T-helper 1 cell (primary cell): Measurements from ENCODE around the gene RXRA.

Source experiments
- DNase-seq, 5 donors: peaks; one replicate each; pipeline ENCODE4 v3.0.0-alpha.2; 2012 to 2020

RXRA gene

DNA sequence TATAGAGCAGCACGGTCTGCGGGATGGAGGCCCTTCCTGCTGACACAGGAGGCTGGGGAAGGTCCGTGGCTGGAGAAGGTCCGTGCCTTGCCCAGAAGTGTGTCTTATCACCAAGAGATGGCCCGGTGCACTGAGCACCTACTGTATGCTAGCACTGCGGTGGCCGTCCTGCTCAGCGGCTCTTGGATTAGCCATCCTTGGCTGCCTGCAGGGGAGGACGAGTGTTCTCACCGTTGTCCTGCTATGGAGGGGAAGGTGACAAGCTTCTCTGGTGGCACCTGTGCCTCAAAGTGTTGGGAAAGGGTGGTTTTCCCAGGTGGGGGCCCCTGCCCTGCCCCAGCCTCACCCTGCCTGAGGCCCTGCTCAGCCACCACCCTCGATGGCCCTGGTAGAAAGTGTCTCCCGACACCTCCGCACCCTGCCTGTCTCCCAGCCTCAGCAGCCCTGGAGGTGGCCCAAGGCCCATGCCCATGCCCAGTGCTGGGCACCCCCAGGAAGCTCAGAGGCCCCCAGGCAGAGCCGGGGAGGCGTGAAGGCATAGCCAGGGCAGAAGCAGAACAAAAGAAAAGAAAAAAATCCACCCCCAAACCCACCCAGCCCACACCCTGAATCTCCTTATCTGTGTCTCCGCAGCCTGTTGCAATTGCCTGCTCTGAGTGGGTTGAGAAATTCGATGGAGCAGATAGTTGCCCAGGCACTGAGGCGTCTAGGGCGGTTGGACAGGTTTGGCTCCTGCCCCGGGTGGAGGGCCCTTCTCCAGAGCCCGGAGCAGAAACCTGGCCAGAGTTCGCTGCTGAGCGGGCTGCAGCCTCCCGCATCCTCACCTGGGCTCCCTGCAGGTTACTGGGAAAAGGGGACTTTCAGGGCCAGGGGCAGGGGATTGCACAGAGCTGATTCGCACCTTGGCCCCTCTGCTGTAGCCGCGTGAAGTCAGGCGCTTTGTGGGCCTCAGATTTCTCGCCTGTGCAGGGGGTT lies 30.5 kb downstream of the RXRA start:
- no peak for DNase-seq

GRCh38 chr9:134357631-134358025 lies 31.4 kb downstream of the RXRA start:
- DNase-seq = no peak

DNA sequence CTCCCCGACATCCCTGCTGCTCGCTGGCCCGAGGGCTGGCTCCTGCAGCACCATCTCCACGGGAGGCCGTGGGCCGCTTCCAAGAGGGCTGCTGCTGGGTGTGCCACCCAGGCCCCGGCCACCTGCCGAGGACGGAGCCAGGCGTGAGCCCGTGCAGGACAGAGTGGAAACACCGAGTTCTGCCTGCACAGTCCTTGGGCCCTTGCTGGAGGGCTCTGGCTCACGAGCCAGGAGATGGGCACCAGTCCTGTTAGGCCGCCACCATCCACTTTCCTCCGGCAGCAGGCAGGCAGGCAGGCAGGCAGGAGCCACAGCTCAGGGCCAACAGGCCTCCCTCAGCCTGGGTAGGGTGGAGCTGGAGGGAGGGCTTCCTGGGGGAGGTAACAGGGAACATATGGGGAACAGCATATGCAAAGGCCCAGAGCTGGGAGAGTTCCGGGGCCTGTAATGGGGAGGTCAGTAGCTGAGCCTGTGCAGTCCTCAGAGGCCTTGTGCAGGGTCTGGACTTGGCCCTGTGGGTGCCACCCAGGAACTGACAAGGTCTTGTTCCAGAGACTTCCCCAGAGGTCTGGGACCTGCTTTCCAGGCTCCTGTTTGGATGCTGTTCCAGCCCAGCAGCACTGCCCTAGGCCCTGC lies 31.9 kb downstream of the RXRA start:
- DNase-seq = no peak

- DNase-seq = no peak
Observed at GRCh38 chr9:134358662-134359319, 32.5 kb downstream of the RXRA start.

DNA sequence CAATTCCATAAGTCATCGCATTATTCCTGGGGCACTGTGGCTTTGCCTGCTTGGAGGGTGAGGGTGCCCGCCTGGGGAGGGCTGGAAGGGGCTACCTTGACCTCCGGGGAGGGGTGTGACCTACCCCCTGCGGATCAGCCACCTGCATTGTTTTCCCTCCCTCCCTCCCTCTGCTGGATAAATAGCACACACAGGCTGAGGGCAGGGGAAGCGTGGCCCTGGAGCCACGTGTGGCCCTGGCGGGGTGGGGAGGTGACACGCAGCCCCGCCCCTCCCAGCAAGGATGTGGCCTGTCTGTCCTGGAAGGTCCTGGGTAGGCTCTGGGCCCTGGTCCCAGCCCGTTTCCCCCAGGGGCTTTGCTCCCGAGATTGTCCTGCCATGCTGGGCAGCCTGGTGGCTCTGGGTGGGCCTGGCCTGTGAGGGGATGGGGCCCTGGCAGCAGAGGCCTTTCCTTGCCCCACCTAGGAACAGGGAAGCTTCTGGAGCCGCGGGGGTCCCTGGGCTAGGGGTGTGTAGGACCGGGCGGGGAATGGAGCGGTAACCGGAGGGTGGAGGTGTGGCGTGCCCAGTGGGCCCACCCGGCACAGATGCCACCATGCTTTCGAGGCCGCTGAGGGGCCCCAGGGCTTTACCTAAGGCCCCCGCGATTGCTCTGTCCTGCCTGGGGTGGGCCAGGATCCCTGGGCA lies 33.4 kb downstream of the RXRA start:
- no peak for DNase-seq

- no peak for DNase-seq
Observed at GRCh38 chr9:134360180-134360759, 34.0 kb downstream of the RXRA start.

- DNase-seq = no peak
Observed at GRCh38 chr9:134360897-134361296, 34.6 kb downstream of the RXRA start.

- no peak for DNase-seq
Observed at GRCh38 chr9:134361426-134361825, 35.2 kb downstream of the RXRA start.

DNA sequence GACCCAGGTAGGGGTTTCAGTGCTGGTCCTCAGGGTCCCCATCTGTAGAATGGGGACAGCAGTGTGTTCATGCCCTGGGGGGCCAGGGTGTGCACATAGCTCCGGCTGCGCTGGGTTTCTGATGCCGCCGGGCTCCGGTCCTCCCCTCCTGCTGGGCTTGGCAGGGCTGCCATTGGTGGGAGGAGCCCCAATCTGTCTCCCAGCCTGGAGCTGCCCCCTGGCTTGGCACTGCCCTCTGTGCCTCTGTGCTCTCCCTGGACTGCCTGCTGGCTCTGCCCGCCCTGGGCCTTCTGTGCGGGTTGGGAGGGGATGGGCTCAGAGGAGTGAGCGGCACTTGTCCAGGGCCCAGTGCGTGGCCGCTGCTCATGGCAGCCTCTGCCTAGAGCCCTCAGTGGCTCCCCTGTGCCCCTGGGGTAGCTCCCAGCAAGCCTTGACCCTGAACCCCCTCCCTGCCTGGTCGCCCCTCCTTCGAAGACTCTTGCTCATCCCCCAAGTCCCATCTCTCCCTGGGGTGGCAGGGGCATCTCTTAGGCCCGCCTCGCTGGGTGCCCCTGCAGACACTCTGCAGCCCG lies 35.7 kb downstream of the RXRA start:
- no peak for DNase-seq

DNA sequence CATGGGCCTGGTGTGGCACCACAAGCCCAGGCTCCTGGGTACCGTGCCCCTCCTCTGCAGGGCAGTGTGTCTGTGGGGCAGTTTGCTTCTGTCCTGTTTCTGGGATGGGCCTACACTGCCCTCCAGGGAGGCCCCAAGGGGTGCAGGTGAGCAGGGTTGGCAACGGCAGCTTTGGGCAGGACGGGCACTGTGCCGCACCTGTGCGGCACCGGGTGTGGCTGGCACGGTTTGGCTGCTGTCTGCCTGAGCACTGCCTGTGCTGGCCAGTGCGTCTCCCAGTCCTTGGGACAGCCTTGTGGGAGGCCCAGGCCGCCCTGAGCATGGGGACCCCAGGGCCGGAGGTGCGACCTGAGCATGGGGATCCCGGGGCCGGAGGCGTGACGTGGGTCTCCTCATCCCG lies 37.2 kb downstream of the RXRA start:
- no peak for DNase-seq

DNA sequence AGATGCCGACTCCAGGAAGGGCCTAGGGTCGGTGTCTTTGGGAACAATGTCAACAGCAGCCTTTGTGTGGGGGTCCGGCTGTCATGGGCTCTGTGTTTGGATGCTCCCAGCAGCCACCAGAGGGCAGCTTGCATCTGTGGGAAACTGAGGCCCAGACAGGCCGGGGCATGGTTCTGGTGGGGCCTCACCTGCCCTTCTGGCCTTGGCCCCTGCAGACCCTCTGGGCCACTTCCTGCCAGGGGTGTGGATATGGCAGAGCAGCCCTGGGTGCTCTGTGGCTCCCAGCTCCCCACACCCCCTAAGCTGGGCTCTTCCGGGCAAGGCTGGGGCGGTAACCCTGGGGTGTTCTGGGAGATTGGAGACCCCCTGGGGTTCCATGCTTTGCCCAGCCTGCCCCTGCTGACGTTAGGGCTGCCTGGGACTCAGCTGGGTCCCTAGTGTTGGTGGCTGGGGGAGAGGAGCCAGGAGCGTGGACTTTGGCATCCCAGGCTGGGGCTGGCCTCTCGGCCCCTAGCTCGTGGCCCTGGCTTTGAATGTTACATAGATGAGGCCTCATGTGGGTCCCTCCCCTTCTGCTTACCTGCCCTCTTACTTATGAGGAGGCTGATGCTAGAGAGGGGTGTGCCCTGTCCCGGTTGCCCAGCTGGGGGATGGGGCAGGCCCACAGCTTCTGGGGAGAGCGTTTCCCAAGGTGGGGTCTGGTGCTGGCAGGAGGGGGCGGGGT lies 38.3 kb downstream of the RXRA start:
- DNase-seq = no peak

GRCh38 chr9:134365115-134365596 lies 38.9 kb downstream of the RXRA start:
- DNase-seq = no peak

DNA sequence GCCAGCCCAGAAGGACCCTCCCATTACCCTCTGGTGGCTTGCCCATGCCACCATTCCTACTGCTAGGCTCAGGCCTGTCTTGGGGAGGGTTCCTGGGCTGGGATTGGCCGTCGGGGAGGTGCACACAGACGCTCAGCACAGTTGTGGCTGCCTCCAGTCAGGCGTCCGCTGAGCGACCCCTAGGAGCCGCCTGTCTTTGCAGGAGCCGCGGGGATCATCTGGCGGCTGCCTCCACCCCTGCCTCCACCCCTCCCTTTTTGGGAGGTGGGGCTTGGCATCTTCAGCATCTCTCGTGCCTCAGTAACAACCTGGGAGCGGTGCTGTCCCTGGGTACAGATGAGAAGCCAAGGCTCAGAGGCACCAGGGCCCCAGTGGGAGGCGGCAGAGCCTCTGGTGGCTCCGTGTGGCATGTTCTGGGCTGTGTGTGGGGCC lies 39.6 kb downstream of the RXRA start:
- DNase-seq = no peak

- no peak for DNase-seq
Observed at GRCh38 chr9:134366223-134367031, 40.2 kb downstream of the RXRA start.

DNA sequence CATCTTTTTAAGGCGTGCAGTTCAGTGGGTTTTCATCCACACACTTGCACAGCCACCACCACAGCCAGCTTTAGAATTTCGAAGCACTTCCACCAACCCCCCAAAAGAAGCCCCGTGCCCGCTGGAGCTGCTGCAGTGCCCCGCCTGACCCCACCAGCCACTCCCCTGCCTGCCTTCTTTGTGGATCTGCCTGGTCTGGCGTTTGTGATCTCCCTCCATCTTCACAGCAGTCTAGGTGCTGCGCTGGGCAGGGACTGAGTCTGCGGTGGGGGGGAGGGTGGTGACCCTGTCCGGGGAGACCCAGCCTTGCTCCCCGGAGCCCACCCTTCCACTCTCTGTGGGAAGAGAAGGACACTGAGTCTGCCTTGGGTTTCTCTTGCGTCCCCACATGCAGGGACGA lies 40.8 kb downstream of the RXRA start:
- no peak for DNase-seq

DNA sequence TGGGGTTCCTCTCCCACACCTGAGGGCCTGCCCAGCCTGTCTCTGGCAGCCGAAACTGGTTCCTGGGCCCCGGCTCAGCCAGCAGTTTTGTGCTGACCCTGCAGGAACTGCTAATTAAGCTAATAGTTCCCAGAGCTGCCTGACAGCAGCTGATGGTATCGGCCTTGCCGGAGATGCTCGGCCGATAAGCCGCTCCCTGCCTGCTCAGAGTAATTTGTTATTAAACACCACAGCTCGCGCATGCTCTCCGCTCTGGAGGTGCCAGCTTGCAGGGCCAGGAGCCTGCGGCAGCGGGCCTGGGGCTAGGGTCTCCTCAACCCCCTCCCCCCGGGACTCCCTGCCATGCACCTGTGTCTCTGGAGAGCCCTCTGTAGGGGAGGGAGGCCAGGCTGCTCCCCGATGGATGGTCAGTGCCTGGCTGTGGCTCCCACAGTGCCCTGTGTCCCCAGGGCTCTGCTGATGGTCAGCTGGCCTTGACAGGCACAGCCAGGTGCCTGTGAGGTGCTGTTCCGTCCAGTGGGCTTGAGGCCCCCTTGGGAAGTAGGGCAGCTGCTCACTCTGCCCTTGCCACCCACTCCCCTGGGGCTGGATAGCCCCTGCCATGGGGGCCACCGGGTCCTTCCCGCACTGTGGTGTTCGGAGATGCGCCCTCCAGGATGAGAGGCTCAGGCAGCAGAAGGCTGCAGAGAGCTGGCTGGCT lies 41.7 kb downstream of the RXRA start:
- no peak for DNase-seq

DNA sequence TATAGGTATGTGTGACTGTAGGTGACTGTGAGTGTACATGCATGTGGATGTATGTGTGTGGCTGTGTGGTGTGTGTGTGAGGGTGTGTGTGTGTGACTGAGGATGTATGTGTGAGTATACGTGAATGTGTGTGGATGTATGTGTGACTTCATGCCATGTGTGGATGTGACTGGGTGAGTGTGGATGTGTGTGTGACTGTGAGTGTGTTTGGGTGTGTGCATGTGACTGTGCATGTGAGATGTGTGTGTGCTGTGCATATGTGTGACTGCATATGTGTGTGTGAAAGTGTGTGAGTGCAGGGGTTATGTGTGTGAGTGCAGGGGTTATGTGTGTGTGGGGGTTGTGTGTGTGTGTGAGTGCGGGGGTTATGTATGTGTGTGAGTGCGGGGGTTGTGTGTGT lies 42.3 kb downstream of the RXRA start:
- no peak for DNase-seq

DNA sequence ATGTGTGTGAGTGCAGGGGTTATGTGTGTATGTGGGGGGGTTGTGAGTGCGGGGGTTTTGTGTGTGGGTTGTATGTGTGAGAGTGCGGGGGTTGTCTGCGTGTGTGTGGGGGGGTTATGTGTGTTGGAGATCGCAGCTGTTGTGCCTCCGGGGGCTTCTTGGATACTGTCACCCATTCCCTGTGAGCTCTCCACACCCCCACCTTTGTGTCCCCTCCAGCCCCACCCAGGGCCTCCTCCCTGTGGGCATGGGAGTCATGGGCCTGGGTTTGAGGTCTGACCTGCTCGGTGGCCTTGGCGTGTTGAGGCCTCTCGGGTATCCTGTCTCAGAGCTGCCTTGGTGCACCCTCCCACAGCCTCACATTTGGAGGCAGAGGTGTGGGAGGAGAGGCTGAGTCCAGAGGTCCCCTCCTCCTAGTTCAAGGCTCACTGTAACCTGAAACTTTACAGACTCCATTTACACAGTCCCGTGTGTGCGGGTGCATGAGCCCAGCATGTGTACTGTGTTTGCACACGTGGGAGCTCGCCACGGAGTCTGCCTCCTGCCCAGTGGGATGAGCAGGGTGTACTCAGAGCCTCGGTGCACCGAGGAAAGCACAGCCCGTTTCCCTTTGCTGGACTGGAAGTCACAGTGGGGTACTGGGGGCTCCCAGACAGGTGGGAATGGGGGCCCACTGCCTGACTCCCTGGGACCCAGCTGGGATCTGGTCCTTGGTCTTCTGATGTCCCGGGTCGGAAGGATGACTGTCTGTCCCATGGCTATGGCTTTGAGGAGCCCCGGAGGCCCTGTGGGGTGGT lies 43.4 kb downstream of the RXRA start:
- DNase-seq = no peak

DNA sequence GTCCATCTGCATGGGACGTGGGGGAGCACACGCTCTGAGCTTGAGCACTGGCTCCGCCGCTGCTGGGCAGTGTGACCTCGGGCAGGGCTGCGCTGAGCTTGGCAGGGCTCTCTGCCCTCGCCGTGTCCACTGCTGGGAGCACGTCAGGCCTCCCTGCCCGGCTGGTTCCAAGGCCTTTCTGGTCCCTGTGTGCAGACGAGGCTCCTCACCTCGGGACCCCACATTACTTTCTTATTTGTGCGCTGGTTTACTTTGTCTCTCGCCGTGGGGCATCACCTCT lies 43.9 kb downstream of the RXRA start:
- DNase-seq = no peak
